Type B pancreatic cell (in vitro differentiated cells): ENCODE measurements around the gene MS4A6A. TPM values are rescaled to one million over a fixed set of nuclear protein-coding genes. Genes with fewer than 3 reads are reported as not detected.
"Not testable (repeated sequence)": the region's sequence is repeated elsewhere in the genome, so short reads cannot be mapped to it uniquely, and the experiment has no call there.

Experiments
- DNase-seq: peaks from one replicate; pipeline ENCODE4 v3.0.0; 2021; ENCODE audit warnings: mixed read lengths; ENCODE audit not compliant: unreplicated experiment; ENCODE audit errors: extremely low spot score
- H3K27ac Mint-ChIP-seq: 2 replicates; pipeline ENCODE4 v1.8.0; 2021; ENCODE audit warnings: mild to moderate bottlenecking, mixed read lengths
- H3K27me3 Mint-ChIP-seq: 2 replicates; pipeline ENCODE4 v1.8.0; 2021; ENCODE audit warnings: mixed read lengths
- H3K36me3 Mint-ChIP-seq: 2 replicates; pipeline ENCODE4 v1.8.0; 2021; ENCODE audit warnings: mixed read lengths
- H3K4me1 Mint-ChIP-seq: one replicate; pipeline ENCODE4 v1.8.0; 2021; ENCODE audit warnings: mixed read lengths; ENCODE audit not compliant: unreplicated experiment
- H3K4me3 Mint-ChIP-seq: 2 replicates; pipeline ENCODE4 v1.8.0; 2021; ENCODE audit warnings: mild to moderate bottlenecking, mixed read lengths
- H3K9me3 Mint-ChIP-seq: 2 replicates; pipeline ENCODE4 v1.8.0; 2021; ENCODE audit warnings: mixed read lengths
- CTCF ChIP-seq: fragments of 200-600 bp; sonication (generic); conservative IDR thresholded peaks from 2 replicates; pipeline ENCODE4 v1.5.0; 2021; ENCODE audit warnings: antibody characterized with exemption, mild to moderate bottlenecking
- total RNA-seq: library from RNA; stranded (reverse); gene quantifications from 2 replicates; pipeline ENCODE4 v1.2.1, GENCODE V29; 2021; ENCODE audit warnings: low replicate concordance

MS4A6A gene
- total RNA-seq, 1 donor from 2014 or later, result 4.2 TPM

GRCh38 chr11:60193687-60194433, 11.0 kb upstream of the MS4A6A start:
- H3K4me1 Mint-ChIP-seq, result peaks cover 5% of the 10 kb centered on the region
- H3K4me3 Mint-ChIP-seq, result no peak overlapping the region
- no peak overlapping the region for H3K27ac Mint-ChIP-seq
- no peak for DNase-seq
- H3K9me3 Mint-ChIP-seq, result no peaks in the 10 kb centered on the region
- H3K27me3 Mint-ChIP-seq, result no peaks in the 10 kb centered on the region
- H3K36me3 Mint-ChIP-seq, result no peaks in the 10 kb centered on the region
- peak; percentile 86 for TF ChIP-seq CTCF

GRCh38 chr11:60192564-60192963, 9.7 kb upstream of the MS4A6A start:
- H3K4me1 Mint-ChIP-seq, H3K4me3 Mint-ChIP-seq, H3K27ac Mint-ChIP-seq, H3K27me3 Mint-ChIP-seq, DNase-seq, H3K36me3 Mint-ChIP-seq, H3K9me3 Mint-ChIP-seq: not testable (repeated sequence)

GRCh38 chr11:60188481-60188880, 5.6 kb upstream of the MS4A6A start:
- H3K36me3 Mint-ChIP-seq, H3K4me1 Mint-ChIP-seq, DNase-seq, H3K9me3 Mint-ChIP-seq, H3K4me3 Mint-ChIP-seq, H3K27me3 Mint-ChIP-seq, H3K27ac Mint-ChIP-seq: not testable (repeated sequence)

- not testable (repeated sequence) for H3K27ac Mint-ChIP-seq, H3K4me1 Mint-ChIP-seq, DNase-seq, H3K27me3 Mint-ChIP-seq, H3K4me3 Mint-ChIP-seq, H3K9me3 Mint-ChIP-seq, H3K36me3 Mint-ChIP-seq
These were observed 3.2 kb upstream of the MS4A6A start for GRCh38 chr11:60186128-60186527.

- not testable (repeated sequence) for H3K4me3 Mint-ChIP-seq, H3K27ac Mint-ChIP-seq, H3K36me3 Mint-ChIP-seq, H3K9me3 Mint-ChIP-seq, DNase-seq, H3K27me3 Mint-ChIP-seq, H3K4me1 Mint-ChIP-seq
These were observed 2.6 kb upstream of the MS4A6A start for GRCh38 chr11:60185512-60185827.

GRCh38 chr11:60184824-60185511, 2.1 kb upstream of the MS4A6A start:
- no peak for DNase-seq
- H3K36me3 Mint-ChIP-seq, result no peaks in the 10 kb centered on the region
- no peaks in the 10 kb centered on the region for H3K4me1 Mint-ChIP-seq
- no peaks in the 10 kb centered on the region for H3K9me3 Mint-ChIP-seq
- H3K27me3 Mint-ChIP-seq, result no peaks in the 10 kb centered on the region
- no peak overlapping the region for H3K27ac Mint-ChIP-seq
- no peak overlapping the region for H3K4me3 Mint-ChIP-seq
- TF ChIP-seq CTCF, result no peak

GRCh38 chr11:60183591-60184205, 815 bp upstream of the MS4A6A start:
- Mint-ChIP-seq H3K4me1 (no peaks in the 10 kb centered on the region), H3K27ac (no peak overlapping the region), H3K9me3 (no peaks in the 10 kb centered on the region), H3K27me3 (no peaks in the 10 kb centered on the region), H3K4me3 (no peak overlapping the region), H3K36me3 (no peaks in the 10 kb centered on the region)
- no peak for TF ChIP-seq CTCF
- DNase-seq, result no peak
